ENCODE measurements around the gene ZNF132.

DNA sequence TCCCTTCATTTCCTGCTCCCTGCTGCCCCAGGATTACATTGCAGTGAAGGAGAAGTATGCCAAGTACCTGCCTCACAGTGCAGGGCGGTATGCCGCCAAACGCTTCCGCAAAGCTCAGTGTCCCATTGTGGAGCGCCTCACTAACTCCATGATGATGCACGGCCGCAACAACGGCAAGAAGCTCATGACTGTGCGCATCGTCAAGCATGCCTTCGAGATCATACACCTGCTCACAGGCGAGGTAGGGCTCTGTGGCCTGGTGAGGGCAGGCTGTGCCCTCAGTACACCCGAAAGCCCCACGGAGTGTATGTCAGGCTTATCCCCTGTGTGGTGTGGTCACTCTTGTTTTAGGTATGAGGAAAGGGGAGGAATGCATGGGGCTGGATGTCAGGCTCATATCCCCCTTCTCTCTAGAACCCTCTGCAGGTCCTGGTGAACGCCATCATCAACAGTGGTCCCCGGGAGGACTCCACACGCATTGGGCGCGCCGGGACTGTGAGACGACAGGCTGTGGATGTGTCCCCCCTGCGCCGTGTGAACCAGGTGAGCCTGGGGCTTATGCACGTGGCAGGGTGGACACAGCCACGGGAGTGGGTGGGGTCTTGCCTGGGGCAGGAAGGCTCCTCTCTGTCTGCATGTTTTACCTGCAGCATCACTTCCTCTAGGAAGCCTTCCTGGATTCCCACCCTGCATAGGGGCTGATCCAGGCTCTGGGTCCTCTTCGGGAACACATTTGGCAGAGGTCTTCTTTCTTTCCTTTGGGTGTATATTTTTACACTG, 46.8 kb downstream of the ZNF132 start:
- TF ChIP-seq, protein P1, sequence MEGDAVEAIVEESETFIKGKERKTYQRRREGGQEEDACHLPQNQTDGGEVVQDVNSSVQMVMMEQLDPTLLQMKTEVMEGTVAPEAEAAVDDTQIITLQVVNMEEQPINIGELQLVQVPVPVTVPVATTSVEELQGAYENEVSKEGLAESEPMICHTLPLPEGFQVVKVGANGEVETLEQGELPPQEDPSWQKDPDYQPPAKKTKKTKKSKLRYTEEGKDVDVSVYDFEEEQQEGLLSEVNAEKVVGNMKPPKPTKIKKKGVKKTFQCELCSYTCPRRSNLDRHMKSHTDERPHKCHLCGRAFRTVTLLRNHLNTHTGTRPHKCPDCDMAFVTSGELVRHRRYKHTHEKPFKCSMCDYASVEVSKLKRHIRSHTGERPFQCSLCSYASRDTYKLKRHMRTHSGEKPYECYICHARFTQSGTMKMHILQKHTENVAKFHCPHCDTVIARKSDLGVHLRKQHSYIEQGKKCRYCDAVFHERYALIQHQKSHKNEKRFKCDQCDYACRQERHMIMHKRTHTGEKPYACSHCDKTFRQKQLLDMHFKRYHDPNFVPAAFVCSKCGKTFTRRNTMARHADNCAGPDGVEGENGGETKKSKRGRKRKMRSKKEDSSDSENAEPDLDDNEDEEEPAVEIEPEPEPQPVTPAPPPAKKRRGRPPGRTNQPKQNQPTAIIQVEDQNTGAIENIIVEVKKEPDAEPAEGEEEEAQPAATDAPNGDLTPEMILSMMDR (IDR thresholded peaks at IDR 0.05): no peak
- TF ChIP-seq POLR2A (IDR thresholded peaks at IDR 0.05): no peak

Measured in right lobe of liver (tissue), 4 donors.